CD4-positive, alpha-beta T cell treated with Interleukin-6 for 4 hours (primary cell): ENCODE results near the gene ALG12.

Experiments used
- DNase-seq: peaks from one replicate; pipeline ENCODE4 v3.0.0-alpha.2; 2020; ENCODE audit warnings: mixed read lengths

ALG12 gene

DNA sequence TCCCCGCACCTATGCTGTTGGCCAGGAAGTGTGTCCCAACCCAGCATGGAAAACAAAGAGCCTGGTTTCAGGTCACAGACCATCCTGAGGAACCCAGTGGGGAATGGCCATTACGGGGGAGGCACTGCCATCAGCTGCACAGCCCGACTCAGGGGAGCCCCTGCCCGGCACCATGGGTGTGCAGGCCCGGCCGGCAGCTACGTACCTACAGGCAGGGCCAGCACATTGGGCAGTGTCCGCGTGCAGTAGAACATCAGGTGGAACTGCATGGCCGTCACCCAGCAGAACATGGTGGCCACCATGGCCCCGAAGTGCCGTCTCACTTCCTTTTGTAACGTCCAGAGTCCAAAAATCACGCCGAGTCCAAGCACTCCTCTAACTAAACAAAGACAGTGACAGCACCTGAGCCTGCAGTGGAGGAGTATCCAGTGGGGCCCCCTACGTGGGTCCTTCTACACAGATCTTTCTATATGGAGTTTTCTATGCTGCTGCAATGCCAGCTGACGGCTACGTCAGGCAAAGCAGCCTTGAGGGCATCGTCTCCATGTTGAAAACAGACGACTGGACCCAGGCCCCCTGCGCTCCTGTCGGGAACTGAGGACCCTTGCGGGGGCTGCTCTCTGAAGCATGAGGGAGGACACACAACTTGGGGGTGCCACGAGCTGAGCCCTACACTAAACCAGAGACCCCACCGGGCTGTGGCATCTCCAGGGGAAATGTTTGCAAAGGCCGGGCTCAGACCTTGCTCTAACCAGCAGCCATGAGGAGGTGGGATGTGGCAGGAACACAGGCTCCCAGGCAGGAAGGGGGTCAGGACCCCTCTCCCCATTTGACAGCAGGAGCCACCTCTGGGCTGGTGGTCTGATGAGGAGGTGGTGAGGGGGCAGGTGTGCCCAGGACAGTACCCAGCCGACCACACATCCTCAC lies 7.7 kb downstream of the ALG12 start:
- no peak for DNase-seq

DNA sequence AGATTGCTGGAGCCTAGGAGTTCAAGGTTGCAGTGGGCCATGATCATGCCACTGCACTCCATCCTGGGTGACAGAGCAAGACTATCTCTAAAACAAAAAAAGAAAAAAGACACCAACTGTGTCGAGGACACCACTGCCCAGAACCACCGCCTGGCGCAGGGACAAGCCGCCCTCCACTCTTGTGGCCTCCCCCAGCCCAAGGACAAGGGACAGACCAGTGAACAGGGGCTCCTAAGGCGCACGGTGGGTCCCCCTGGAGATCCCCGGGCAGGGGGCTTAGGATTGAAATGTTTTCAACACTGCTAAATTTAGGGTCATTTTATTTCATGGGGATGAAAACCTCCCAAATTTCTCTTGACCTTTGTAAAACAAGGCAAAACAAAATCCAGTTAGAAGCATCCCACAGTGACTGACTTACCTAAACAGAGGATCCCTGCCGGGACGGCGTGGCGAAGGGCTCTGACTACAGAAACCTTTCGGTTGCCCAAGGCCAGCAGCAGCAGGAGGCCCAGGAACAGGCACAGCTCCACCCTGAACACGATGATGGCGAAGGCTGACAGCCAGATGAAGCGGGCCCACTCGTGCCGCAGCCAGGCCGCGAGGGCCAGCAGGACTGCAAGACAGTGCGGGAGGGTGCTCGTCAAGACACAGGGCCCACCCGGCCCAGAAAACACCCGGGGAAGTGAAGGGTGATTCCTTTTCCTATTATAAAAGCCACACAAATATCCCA lies 8.6 kb downstream of the ALG12 start:
- no peak for DNase-seq

DNA sequence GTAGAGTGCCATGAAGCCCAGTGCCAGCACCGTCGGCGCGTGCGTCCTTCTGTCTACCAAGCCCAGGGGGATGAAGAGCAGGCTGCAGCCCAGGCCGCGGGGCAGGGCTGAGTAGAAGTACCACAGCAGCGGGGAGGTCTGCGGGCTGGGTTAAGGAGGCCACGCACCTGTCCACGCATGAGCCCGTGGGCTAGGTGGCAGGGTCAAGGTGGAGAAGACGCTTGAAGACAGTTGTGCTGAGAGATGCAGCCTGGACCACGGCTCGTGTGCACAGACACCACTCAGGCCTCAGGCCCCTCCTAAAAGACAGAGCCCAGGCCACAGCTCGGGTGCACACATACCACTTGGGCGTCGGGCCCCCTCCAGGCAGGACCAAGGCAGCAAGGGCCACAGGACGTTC lies 10.4 kb downstream of the ALG12 start:
- DNase-seq: no peak

DNA sequence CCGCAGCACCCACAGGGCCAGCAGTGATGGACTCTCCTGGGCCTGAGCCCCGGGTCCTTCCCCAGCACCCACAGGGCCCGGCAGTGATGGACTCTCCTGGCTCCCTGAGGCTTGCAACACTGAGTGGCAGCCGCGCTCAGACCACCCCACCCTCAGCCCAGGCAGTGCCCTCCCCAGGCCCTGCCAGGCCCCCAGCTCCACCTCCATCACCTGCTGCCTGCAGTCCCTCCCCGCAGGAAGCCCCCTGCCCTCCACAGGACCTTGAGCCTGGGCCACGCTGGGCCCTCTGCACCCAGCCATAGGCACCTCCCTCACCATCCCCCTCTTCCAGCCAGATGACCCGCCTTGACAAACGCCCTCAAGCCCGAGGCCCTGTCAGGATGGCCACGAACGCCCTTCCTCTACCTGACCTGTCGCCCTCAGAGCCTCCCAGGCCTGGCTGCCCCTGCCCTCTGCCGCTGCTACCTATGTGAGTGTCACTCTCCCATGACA lies 11.4 kb downstream of the ALG12 start:
- DNase-seq: no peak

DNA sequence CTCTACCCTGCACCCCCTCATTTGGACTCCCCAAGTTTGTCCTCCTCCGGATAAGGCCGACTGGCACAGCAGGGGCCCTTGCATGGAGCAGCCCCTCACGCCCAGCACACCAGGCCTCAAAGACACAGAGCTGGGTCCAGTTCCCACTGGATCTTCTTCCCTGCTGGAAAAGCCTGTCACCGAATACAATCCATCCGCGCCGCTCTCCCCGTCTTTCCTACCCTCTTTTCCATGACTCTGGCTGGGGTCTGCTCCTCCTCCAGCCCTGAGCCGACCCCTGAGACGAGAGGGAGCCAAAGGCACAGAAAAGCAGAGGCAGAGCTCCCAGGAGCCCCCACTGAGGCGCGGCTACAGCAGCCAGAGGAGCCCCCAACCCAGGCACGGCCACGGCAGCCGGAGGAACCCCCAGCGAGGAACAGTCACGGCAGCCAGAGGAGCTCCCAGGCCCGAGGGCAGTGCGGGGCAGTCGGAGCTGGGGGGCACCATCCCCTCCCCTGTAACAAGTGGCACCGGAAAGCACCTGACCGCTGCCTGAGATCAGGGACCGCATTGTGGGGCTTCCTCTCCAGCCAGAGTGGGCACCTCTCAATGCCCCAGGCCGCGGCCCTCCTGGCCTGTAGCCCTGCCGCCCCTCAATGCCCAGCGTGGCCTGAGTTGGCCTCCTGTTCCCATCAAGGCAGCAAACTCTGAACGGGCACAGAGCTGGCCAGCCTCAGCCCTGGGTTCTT lies 12.0 kb downstream of the ALG12 start:
- no peak for DNase-seq

DNA sequence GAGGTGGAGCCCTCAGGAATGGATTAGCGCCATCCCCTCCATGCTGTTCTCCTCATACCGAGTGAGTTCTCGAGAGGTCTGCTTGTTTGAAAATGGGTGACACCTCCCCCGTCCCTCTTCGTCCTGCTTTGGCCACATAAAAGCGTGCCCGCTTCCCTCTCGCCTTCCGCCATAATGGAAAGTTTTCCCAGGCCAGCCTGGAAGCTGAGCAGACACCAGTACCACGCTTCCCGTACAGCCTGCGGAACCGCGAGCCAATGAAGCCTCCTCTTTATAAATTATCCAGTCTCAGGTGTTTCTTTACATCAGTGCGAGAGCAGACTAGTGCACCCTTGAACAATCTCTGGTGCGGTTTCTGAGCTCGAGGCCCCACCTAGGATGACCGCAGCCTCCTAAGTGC lies 12.8 kb downstream of the ALG12 start:
- no peak for DNase-seq

DNA sequence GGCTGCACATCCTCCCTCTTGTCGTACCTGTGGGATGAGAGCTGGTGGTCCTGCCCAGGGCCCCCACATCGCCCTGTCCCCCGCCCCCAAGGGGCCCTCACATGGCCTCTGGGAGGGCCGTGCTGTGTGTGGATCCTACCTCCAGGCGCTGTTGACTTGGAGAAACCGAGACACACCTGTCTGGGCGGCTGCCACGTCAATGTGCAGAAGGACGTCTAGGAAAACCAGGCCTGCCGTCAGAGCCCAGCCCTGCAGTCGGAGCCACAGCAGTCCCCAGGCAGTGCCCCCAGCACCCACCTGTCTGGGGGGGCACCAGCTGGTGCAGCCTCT lies 14.2 kb downstream of the ALG12 start:
- DNase-seq: no peak

DNA sequence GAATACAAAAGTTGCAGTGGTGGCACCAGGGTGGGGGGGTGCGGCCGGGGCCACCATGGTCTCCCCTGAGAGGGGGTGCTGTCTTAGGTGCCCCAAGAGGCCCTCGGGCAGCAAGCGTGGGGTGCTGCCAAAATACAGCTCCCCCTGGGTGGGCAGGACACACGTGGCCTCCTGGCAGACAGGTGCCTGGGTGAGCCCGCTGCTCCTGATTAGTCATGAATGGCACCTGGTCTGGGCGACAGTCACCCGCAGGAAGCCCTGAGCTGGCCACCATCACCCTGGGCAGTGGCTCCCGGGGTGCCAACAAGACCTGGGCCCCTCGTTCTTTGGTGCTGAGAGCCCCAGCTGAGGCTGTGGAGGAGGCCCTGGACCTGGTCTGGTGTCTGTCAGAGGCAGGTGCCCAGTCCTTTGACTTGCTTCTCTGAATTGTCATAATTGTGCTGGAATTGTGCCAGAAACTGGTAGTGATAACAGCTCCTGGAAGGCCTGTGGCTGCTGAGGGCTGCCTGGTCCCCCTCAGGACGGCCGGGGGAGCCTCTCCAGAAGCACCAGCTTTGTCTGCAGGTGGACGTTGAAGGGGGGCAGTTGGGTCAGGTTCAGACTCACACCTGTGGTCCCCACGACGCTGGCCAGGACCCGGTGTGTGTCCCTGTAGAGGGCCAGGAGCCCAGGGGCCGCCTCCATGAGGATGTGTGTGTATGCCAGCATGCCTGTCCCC lies 14.8 kb downstream of the ALG12 start:
- DNase-seq: no peak

DNA sequence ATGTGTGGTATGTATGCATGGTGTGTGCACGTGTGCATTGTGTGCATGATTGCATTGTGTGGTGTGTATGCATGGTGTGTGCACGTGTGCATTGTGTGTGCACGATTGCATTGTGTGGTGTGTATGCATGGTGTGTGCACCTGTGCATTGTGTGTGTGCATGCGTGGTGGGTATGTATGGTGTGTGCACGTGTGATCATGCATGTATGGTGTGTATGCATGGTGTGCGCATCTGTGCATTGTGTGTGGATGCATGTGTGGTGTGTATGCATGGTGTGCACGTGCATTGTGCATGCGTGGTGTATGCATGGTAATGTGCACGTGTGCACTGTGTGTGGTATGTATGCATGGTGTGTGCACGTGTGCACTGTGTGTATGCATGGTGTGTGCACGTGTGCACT lies 16.8 kb downstream of the ALG12 start:
- DNase-seq: no peak

DNA sequence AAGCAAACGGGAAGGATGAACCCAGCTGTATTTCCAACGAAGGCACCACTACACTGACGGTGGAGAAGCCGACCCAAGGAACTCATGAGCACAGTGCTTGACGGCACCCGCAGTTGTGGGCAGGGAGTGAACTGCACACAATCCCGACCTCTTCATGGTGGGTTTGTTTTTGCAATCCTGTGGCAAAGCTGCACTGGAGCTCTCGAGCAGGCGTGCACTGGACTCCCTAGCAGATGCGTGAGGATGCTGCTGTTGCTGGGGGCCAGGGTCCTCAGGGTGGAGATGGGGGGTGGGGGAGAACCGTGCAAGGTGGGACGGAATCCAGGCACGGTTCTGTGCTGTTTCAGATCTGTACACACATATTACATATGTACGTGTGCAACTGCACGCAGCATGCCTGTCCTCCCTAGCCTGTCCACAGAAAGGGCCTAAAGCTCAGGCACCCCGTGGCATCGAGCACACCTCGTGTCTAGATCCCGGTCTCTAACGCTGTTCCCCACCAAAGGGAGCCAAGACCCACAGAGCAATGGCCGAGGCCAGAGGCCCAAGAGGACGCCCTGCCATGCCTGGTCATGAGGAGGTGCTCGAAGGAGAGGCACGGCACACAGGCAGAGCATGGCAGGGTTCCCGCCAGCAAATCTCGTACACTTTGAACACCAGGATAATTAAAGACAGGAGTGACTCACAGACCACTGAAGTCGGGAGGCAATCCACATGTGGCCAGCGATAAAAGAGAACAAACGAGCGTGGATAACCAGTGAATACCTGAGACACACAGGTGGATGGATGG lies 17.6 kb downstream of the ALG12 start:
- DNase-seq: no peak

DNA sequence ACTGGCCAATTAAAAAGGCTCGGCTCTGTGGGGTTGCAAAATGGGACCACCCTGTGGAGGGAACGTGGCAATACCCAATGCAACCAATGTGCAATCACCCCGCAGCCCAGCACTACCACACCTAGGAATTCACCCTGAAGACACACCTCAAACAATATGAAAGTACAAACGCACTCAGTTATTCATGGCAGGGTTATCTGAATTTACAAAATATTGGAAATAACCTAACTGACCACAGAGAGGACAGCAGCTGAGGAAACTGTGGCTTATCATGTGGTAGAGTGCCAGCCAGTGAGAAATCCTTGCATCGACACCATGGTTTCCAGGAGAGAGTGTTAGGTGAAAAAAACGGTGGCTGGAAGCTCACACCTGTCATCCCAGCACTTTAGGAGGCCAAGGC lies 18.7 kb downstream of the ALG12 start:
- no peak for DNase-seq

DNA sequence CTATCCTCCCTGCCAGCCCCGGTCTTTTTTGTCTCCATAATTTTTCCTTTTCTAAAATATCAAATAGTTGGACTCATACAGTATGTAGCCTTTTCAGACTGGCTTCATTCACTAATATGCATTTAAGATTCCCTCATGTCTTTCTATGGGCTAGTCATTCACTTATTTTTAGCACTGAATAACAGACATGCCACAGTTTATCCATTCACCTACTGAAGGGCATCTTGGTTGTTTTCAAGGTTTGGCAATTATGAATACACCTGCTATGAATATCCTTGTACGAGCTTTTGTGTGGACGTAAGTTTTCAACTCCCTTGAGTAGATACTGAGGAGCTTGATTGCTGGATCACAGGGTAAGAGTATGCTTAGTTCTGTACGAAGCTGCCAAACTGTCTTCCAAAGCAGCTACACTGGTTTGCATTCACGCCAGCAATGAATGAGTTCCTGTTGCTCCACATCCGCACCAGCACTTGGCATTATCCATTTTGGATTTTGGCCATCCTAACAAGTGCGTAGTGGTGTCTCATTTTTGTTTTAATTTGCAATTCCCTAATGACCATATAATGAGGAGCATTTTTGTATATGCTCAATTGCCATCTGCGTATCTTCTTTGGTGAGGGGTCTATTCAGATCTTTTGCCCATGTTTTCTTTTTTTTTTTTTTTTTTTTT lies 21.1 kb downstream of the ALG12 start:
- no peak for DNase-seq

DNA sequence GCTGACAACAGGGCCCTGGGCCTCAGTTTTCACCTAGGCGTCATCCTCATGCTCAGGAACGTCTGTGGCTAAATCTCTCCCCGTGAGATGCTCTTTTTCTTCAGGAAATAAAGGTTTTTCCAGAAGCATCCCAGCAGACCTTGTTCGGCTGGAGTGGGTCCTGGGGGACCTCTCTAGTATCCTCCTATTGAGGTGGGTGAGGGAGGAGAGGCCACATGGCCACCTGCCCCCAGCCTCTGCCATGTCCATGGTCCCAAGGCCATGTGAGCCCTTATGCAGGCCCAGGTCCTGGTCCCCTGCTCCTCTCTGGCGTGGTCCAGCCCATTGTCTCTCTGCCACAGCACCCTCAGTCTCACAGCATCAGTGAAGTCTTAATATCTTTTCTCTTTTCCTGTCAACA lies 22.0 kb downstream of the ALG12 start:
- no peak for DNase-seq

DNA sequence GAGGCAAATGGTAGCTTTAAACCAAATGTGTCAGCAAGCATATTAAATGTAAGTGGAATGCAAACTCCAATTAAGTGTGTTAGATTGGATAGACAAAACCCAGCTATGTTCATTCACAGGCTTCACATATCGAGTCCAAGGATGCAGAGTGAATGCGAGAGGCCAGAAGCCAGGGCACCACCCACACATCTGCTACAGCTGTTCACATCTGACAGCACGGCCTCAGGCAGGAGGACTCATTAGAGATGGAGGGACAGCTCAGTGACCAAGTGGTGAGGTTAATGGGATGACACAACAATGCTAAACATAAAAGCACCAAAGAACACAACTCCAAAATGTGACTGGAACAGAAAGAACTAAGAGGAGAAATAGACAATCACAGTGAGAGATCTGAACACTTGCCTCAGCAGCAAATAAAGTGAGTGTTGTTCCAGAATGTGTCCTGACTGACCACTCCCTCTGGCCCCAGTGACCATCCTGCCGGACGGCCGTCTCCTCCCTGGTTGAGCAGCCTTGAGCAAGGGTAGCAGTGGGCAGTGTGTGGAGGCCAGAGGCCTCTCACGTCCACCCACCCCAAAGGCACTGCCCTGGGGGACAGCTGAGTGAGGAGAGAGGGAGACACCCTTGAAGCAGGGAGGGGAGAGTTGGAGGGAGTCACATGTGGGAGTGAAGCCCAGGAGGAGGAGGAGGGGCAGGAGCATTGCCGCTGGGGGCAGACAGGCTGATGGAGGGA lies 23.8 kb downstream of the ALG12 start:
- no peak for DNase-seq

DNA sequence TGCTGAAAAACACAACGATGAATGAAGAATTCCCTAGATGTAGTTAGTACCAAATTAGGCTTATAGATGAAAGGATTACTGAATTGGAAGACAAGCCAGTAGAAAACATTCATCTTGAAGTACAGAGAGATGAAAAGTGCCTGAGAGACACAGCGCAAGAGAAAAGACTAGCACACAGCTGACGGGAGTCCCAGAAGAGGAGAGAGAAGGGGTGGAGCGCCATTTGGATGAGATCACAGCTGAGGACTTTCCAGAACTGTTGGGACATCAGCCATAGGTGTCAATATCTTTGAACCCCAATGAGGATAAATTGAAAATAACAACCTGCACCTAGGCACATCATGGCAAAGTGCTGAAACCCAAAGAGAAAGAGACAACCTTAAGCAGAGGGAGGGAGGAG lies 25.2 kb downstream of the ALG12 start:
- DNase-seq: no peak

DNA sequence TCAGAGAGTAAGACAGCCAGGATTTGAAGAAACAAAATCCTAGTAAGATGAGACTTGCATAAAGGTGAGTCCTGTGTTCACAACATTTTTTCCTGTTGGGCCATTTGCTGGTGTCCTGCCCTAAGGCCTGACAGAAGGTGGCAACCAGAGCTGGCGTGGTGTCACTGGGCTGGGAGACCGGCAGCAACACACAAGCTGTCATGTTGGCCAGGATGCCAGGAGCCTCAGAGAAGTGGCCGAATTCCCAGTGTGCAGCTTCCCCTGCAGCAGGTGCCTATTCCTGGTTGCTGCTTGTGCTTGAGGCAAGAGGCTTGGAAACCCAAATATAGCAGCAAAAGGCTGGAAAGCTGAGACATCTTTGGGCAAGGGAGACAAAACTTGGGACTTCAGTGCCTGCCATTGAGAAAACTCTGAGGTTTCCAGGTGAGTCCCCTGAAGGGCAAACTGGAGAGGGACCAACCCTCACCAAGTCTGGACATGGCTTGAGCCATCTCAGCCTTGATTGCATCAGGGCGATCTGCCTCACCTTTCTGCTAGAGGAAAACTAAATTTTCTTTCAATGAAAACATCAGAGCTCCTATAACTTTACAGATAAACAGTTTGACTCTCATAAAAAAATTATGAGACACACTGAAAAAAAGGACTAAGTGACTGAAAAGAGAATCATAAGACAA lies 25.9 kb downstream of the ALG12 start:
- DNase-seq: no peak

DNA sequence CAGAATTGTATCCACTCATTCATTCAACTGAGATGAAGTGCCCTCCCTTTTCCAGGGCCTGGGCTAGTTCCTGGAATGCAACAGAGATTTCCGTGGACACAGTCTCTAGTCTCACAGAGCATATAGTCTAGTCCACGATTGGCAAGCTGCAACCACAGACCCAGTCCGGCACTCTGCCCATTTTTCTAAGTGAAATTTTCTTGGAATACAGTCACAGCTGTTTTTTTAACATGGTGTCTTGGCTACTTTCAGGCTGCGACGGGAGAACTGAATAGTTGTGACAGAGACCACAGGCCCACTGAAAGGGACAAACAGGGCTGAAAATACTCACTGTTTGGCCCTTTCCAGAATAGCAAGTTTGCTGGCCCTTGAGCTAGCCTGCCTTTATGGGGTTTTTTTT lies 29.2 kb downstream of the ALG12 start:
- no peak for DNase-seq

DNA sequence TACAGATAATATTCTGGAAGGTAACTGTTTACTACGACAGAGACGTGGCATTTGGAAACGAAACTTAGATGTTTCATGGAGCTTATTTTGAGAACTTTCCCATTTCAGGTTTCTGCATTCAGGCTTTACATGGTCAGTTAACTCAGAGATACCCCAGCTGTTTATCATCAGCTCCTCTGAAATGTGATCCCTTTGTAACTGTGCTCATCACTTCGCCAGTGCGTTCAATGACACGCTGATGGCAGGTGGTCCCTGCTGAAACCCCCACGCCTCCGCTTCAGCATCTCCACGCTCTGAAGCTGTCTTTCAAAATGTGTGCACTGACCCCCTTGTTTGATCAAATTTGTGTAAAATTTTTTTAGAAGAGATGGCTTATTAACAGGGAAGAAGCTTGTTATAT lies 30.5 kb downstream of the ALG12 start:
- no peak for DNase-seq

DNA sequence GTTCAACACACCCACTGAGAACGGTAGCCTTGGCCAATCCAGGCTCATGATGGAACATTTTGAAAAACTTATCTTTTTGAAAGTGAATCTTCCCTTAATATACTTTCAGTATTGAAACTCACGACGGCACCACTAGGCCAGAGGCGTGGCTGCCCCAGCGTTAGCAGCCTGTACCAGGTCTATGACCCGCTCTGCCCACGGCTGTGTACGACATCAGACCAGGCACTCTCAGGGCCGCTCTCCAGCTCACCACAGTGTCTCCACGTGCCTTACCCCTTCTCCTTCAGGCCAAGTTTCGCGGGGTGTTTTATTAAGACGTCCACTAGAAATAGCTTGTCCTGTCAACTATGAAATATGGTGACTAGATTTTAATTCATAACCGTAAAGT lies 31.2 kb downstream of the ALG12 start:
- no peak for DNase-seq
